ENCODE results near the gene UBE2R2.
A peak's percentile ranks its signal among the peaks of the same experiment; 100 is the strongest.
"Not testable (repeated sequence)": the region's sequence is repeated elsewhere in the genome, so short reads cannot be mapped to it uniquely, and the experiment has no call there.

The UBE2R2 gene

DNA sequence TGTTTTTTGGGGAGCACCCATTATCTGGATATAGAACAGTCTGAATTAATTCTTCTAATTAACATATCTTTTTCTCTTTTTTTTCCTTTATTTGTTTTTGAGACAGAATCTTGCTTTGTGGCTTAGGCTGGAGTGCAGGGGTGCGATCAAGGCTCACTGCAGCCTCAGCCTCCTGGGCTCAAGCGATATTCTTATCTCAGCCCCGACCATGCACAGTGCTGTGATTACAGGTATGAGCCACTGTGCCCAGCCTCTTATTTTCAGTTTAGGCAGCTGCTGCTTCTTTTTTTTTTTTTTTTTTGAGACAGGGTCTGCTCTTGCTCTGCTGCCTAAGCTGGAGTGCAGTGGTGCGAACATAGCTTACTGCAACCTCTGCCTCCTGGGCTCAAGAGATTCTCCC is 20.2 kb downstream of the UBE2R2 start:
- DNase-seq (ENCODE audit: low spot score): no peak

DNA sequence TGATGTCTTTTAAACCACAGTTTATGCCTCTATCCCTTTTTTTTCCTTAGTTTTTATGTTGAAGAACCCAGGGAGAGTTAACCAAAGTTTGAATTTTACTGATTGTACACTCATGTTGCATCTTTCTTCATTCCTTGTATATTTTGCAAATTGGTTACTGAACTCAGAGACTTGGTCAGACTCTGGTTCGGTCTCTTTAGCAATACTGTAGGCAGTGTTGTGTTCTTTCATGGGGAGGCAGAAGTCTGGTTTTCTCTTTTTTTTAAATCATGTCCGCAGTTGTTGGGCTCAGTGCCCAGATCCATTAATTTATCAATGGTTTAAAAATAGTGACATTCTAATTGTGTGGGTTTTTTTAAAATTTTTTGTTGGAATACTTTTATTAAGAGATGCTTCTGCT is 23.4 kb downstream of the UBE2R2 start:
- DNase-seq (ENCODE audit: low spot score): no peak

DNA sequence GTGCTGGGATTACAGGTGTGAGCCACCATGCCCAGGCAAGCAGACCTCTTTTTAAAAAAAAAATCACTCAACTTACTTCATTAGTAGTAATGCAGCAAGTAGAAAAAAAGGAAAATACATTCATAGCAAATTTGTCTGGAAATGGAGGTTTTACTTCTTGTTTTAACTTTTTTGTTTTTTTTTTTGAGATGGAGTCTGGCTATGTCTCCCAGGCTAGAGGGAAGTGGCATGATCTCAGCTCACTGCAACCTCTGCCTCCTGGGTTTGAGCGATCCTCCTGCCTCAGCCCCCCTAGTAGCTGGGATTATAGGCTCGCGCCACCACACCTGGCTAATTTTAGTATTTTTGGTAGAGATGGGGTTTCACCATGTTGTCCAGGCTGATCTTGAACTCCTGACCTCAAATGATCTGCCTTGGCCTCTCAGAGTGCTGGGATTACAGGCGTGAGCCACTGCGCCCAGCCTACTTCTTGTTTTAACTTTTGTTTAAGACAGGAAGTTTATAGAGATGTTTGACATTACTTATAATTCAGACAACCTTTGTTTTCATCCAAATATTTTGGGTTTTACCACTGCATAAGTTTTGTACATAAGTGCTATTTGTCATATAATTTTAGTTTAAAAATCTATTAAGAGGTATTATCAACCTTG is 26.5 kb downstream of the UBE2R2 start:
- no peak for DNase-seq (ENCODE audit: low spot score)

DNA sequence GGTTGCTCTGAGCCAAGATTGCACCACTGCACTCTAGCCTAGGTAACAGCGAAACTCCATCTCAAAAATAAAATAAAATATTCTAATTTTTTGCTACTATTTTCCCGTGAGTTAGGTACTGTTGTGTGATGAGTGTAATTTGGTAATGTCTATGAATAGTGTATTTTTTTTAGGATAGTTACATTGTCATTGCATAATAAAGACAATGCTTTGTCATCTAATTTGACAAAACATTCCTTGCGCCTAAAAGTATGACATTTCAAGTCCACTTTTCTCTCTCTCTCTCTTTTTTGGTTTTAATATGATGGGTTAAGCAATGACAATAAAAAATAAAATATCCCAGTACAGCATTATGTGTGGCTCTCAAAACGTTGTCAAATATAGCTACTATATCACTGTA is 29.3 kb downstream of the UBE2R2 start:
- DNase-seq (ENCODE audit: low spot score): no peak

DNA sequence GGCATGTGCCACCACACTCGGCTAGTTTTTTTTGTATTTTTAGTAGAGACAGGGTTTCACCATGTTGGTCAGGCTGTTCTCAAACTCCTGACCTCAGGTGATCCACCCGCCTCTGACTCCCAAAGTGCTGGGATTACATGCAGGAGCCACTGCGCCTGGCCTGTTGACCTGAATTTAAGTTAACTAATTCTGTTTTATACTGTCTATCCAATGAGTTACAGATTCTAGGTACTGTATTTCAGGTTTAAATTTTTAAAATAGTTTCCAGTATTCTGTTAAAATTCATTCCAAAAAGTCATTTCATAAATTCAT is 30.9 kb downstream of the UBE2R2 start:
- not testable (repeated sequence) for DNase-seq (ENCODE audit: low spot score)

DNA sequence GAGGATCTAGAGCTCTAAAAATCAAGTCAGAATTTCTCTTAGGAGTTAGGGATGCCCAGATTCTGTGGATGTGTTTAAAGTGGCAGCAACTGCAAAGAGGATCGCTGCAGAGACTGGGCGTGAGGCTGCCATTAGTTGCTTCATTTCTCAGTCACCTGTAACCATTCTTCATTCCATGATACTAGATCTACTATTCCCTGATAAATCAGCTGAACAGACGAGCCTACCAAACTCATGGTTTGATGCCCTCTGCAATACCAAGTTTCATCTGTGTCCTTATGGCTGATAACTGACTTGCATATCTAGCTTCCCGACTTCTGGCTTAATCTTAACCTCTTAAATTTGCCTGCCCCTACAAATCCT is 33.3 kb downstream of the UBE2R2 start:
- DNase-seq (ENCODE audit: low spot score): no peak

DNA sequence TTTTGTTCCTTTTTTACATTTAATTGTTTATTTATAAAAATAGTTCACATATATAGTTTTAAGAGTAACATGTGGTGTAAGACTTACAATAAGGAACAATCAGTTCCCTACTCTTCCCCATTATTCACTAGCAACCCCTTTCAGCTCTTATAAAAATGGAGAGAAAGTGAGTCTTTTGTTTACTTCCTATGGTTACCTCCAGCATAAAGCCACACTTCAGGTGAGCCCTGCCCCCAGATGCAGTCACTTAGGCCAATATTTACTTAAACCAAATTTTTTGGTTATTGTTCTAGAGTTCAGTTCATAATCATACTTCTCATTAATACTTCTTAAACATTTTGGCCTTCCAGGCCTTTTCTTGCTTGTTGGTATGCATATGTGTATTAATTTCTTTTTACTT is 33.7 kb downstream of the UBE2R2 start:
- no peak for DNase-seq (ENCODE audit: low spot score)

DNA sequence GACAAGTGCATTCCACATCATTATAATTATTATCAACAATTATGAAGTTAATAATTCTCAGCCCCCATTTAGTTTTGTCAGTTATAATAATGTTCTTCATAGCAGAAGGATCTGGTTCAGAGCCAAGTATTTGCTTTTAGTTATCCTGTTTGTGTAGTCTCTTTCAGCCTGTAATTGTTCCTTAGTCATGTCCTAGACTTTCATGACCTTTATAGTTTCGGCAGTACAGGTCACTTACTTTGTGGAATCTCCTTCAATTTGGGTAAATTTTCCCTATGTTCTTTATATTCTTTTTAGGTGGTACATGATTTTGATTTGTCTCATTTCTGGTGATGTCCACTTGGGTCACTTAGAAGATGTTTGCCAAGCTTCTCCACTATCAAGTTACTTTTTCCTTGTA is 34.3 kb downstream of the UBE2R2 start:
- DNase-seq (ENCODE audit: low spot score): no peak

DNA sequence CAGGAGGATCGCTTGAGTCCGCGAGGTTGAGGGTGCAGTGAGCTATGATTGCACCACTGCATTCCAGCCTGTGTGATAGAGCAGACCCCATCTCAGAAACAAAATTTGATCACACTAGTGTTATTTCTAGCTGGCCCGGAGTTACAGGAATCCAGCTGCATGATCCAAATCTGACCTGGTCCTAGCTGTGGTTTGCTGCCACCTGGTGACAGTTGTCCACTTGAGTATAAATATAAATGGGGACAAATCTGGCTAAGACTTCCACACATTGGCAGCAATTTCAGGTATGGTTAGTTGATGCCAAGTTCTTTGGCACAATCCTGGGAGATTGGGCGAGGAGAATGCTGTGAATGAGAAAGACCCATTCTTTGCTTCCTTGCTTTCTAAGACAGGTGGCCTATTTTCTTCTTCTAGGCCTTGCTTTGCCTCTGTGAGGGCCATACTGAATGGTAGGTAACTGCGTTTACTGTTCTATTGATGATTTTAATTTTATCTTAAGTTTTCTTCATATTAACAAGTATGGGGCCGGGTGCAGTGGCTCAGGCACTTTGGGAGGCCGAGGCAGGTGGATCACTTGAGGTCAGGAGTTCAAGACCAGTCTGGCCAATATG is 35.4 kb downstream of the UBE2R2 start:
- DNase-seq (ENCODE audit: low spot score): peak; percentile 46

DNA sequence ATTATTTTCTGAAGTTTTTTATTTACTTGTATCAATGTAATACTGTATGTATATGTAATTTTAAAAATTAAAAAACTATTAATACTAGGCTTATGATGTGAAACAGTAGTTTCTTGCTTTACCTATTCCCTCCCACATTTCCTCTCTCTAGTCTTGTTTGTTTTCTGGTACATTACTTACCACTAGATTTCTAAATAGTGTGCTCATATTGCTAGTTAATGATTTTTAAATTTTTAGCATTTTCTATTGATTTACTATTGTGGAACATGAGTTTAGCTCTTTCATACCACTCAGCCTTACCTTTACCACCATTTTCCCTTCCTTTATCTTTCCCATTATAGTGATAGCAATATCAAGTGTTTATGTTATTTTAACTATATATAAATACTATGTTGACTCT is 39.3 kb downstream of the UBE2R2 start:
- no peak for DNase-seq (ENCODE audit: low spot score)

DNA sequence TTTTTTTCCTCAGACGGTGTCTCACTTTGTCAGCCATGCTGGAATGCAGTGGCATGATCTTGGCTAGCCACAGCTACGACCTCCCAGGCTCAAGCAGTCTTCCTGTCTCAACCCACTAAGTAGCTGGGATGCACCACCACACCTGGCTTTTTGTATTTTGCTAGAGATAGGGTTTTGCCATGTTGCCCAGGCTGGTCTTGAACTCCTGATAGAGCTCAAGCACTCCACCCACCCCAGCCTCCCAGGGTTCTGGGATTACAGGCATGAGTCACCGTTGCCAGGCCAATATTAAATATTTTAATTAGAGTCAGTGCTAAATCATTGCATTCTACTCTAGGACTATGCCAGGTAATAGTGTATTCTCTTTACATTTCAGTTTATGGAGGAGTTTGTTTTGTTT is 41.5 kb downstream of the UBE2R2 start:
- no peak for DNase-seq (ENCODE audit: low spot score)

DNA sequence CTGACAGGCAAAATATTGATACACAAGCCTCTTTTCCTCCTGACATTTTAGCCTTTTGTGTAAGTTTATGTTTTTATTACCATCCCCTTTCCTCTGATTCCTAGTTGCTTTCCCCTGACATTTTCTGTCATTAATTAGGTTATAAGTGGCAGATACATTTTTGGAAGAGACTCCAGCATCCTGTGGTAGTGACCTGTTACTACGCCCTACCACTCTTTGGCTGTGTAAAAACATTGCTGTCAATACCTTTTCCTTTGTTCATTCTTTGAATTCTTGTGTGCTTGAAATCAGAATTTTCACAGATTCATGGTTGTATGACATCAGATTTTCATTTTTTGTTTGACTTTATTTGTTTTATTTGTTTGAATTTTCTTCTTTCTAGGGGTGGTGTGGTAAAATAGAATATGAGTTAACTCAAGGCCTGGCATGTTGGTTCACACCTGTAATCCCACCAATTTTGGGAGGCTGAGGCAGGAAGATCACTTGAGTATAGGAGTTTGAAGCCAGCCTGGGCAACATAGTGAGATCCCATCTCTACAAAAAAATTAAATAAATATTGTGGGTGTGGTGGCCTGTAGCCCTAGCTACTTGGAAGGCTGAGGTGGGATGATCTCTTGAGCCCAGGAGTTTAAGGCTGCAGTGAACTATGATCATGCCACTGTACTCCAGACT is 43.4 kb downstream of the UBE2R2 start:
- DNase-seq (ENCODE audit: low spot score): no peak

DNA sequence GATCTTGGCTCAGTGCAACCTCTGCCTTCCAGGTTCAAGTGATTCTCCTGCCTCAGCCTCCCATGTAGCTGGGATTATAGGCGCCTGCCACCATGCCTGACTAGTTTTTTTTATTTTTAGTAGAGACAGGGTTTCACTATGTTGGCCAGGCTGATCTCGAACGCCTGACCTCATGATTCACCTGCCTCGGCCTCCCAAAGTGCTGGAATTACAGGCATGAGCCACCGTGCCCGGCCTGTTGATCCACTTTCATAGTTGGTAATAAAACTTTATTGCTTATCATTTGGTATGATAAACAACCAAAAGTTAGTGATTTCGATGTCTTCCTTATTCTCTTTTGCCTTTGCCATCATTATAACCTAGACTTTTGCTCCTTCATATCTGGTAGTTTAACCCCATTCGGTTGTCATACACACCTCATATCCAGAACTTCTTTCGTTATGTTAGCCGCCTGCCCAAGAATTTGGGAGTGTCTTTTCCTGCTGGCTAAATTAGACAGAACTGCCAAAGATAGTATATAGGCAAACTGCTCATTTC is 45.0 kb downstream of the UBE2R2 start:
- no peak for DNase-seq (ENCODE audit: low spot score)

DNA sequence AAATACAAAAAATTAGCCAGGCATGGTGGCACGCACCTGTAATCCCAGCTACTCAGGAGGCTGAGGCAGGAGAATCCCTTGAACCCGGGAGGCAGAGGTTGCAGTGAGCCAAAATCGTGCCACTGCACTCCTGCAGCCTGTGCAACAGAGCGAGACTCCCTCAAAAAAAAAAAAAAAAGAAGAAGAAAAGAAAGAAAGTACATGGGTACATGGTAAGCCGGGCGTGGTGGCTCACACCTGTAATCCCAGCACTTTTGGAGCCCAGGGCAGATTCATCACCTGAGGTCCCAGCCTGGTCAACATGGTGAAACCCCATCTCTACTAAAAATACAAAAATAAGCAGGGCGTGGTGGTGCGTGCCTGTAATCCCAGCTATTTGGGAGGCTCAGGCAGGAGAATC is 46.1 kb downstream of the UBE2R2 start:
- not testable (repeated sequence) for DNase-seq (ENCODE audit: low spot score)

DNA sequence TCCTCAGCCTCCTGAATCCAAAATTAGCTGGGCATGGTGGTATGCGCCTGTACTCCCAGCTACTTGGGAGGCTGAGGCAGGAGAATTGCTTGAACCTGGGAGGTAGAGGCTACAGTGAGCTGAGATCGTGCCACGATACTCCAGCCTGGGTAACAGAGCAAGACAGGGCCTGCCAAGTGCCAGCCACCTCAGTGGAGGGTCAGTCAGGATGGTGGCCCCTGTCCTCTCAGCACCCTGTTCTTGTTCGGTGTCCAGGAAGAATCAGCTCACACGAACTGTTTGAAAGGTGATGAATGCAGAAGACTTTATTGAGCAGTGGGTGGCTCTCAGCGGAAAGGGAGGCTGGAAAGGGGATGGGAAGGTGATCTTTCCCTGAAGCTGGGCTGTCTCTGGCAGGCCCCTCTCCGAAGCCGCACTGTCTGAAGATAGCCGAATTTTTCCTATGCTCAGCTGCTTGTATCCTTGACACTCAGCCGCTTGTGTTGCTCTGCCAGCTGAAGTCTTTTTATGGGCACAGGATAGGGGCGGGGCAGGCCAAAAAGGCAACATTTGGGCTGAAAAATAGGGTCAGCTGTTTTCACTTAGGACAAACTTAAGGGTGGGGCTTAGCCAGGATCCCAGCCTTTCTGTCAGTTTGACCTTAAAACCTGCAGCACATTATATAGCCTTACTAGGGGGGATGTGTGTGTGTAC is 50.9 kb downstream of the UBE2R2 start:
- no peak for DNase-seq (ENCODE audit: low spot score)

DNA sequence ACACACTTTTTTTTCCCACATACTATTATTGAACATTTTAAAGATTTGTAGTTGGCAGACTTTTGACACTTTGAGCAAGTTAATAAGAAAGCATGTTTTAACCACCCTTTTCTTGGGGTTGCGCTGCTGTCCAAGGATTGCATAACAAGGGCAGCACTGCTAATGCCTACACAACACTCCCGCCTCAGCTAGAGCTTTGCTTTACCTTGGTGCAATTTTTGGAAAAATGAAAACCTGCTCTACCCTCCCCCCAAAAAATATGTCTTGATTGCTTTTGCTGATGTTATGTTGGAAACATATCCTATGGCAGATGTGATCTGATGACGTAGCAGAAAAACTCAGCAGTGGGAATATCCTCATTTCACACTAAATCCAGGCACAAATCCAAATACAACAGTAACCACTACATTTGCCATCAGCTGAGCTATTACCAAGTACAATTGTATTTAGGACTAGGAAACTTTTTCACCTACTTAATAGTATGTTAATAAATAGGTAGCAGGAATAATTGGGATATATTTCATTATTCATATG is 51.5 kb downstream of the UBE2R2 start:
- no peak for DNase-seq (ENCODE audit: low spot score)

DNA sequence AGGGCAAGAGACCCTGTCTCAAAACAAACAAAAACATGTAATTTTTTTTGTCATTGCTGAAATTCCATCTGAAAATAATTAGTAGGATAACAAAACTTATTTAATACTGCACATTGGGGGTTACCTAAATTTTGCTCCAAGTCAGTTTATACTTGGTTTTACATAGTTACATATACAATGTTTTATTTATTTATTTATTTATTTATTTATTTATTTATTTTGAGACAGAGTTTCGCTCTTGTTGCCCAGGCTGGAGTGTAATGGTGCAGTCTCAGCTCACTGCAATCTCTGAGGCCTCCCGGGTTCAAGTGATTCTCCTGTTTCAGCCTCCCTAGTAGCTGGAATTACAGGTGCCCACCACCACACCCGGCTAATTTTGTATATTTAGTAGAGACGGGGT is 52.3 kb downstream of the UBE2R2 start:
- not testable (repeated sequence) for DNase-seq (ENCODE audit: low spot score)

DNA sequence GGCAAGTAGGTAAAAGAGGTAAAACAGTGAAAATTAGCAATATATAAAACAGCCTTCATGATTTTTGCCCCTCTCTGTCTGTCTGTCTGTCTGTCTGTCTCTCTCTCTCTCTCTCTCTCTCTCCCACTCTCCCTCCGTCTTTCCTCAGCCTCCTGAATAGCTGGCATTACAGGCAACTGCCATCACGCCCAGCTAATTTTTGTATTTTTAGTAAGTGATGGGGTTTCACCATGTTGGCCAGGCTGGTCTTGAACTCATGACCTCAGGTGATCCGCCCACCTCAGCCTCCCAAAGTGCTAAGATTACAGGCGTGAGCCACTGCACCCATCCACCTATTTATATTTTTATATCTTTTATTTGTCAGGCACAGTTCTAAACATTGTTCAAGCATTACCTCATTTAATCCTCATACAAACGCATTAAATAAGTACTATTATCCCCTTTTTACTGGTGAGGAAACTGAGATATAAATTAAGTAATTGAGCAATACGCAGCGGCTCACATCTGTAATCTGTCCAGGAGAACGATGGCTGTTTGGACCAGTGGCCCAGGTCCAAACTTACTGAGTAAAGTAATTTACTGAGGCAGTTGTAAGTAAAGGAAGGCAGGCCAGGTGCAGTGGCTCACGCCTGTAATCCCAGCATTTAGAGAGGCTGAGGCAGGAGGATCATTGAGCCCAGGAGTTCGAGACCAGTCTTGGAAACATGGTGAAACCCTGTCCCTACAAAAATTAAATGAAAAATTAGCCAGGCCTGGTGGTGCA is 60.9 kb downstream of the UBE2R2 start:
- DNase-seq (ENCODE audit: low spot score): no peak

DNA sequence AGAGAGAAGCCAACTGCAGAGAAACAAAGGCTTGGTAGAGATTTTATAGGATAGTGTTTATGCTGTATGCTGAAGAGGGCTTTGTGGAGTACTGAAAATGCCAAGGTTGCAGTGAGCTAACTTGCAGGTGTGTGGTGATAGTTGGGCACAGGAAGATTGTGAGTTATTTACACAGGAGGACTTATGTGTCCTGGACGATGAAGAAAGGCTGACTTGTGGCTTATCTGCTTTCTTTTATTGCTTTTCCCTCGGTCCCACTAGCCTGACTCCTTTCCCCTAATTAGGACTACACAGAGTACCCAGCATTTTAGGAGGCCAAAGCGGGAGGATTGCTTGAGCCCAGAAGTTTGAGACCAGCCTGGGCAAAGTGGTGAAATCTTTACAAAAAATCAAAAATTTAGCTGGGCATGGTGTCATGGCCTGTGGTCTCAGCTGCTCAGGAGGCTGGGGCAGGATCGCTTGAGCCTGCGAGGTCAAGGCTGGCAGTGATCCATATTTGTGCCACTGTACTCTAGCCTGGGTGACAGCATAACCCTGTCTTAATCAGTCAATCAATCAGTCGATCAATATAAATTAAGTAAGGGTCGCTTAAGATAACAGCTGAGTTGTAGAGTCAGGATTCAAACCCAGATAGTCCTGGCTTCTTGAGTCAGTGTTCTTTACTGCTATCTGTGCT is 61.9 kb downstream of the UBE2R2 start:
- peak; percentile 16 for DNase-seq (ENCODE audit: low spot score)

DNA sequence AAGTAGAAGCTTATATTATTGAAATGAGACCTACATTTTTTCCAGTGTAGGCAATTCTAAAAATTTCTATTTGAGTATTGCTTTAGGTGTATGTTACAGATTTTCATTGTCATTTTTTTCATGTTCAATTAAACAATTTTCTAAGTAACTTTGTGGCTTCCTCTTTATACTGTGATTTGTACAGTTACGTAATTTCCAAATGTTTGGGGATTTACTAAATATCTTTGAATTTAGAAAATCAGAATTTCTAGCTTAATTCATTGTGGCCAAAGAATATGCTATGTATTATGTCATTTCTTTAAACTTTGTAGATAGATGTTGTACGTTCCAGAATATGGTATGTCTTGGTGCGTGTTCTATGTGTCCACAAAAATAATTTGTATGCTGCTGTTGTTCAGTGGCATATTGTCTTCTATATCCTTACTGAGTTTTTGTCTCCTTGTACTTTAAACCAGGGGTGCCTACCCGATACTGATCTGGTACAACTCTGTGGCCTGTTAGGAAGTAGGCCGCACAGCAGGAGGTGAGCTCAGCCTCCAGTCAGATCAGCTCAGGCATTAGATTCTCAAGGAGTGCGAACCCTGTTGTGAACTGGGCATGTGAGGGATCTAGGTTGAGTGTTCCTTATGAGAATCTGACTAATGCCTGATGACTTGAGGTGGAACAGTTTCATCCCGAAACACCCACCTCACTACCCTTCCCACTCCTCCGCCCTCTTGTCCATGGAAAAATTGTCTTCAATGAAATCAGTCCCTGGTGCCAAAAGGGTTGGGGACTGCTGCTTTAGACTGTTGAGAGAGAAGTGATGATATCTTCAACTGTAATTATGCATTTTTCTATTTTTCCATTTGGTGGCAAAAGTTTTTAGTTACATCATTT is 63.5 kb downstream of the UBE2R2 start:
- DNase-seq (ENCODE audit: low spot score): no peak

Measured in SK-N-DZ (cell line).